Loucy (cell line): ENCODE results near the gene SYTL1.

Source experiments
- H2AFZ ChIP-seq: fragments of 200-600 bp; sonication (generic); 2 replicates; pipeline ENCODE4 v1.6.0; 2016; ENCODE audit warnings: antibody characterized with exemption, mild to moderate bottlenecking, low read length, moderate library complexity
- H3F3A ChIP-seq: fragments of 200-600 bp; 2 replicates; pipeline ENCODE4 v1.6.0; 2016; ENCODE audit warnings: antibody characterized with exemption, low read depth, mild to moderate bottlenecking
- H3K27me3 ChIP-seq: fragments of 200-600 bp; sonication (generic); 2 replicates; pipeline ENCODE4 v1.6.1; 2014; ENCODE audit warnings: low read length, mild to moderate bottlenecking; ENCODE audit not compliant: insufficient read depth, poor library complexity, severe bottlenecking
- H3K36me3 ChIP-seq: fragments of 200-600 bp; sonication (generic); 2 replicates; pipeline ENCODE4 v1.6.1; 2016; ENCODE audit warnings: low read length; ENCODE audit not compliant: insufficient read depth
- H3K4me1 ChIP-seq: fragments of 200-600 bp; sonication (generic); 2 replicates; pipeline ENCODE4 v1.5.1; 2014; ENCODE audit warnings: low read length, mild to moderate bottlenecking; ENCODE audit not compliant: insufficient read depth, poor library complexity, severe bottlenecking
- H3K4me2 ChIP-seq: fragments of 200-600 bp; sonication (generic); 2 replicates; pipeline ENCODE4 v1.6.0; 2014; ENCODE audit warnings: antibody characterized with exemption, low read length, low read depth, mild to moderate bottlenecking; ENCODE audit not compliant: poor library complexity, severe bottlenecking
- H3K4me3 ChIP-seq: fragments of 200-600 bp; sonication (generic); 2 replicates; pipeline ENCODE4 v1.5.1; 2014; ENCODE audit warnings: low read length, mild to moderate bottlenecking, mixed read lengths; ENCODE audit not compliant: poor library complexity, severe bottlenecking
- H3K79me2 ChIP-seq: fragments of 200-600 bp; sonication (generic); 2 replicates; pipeline ENCODE4 v1.6.1; 2014; ENCODE audit warnings: low read length; ENCODE audit not compliant: insufficient read depth
- H3K9ac ChIP-seq: fragments of 200-600 bp; sonication (generic); 2 replicates; pipeline ENCODE4 v1.6.0; 2014; ENCODE audit warnings: mild to moderate bottlenecking, low read depth, low read length, moderate library complexity; ENCODE audit not compliant: poor library complexity, severe bottlenecking
- H3K9me2 ChIP-seq: fragments of 200-600 bp; sonication (generic); replicated peaks from 2 replicates; pipeline ENCODE4 v1.6.1; 2016; ENCODE audit warnings: low read depth, low read length, mixed read lengths
- H3K9me3 ChIP-seq: fragments of 200-600 bp; sonication (generic); 2 replicates; pipeline ENCODE4 v1.6.1; 2014; ENCODE audit warnings: mild to moderate bottlenecking, antibody characterized with exemption, low read length, low read depth; ENCODE audit not compliant: insufficient read depth
- H4K20me1 ChIP-seq: fragments of 200-600 bp; sonication (generic); 2 replicates; pipeline ENCODE4 v1.6.0; 2014; ENCODE audit warnings: antibody characterized with exemption, low read length, mild to moderate bottlenecking; ENCODE audit not compliant: insufficient read depth, poor library complexity, severe bottlenecking
- EZH2phosphoT487 ChIP-seq: fragments of 200-600 bp; IDR thresholded peaks from 2 replicates; pipeline ENCODE4 v1.6.1; 2018; ENCODE audit warnings: antibody characterized with exemption, mild to moderate bottlenecking, moderate library complexity, borderline replicate concordance
- TF ChIP-seq, protein P1 (sequence below): fragments of 200-600 bp; sonication (generic); conservative IDR thresholded peaks from 2 replicates; pipeline ENCODE4 v1.5.1; 2014; ENCODE audit warnings: mild to moderate bottlenecking, antibody characterized with exemption, low read length

Gene SYTL1

DNA sequence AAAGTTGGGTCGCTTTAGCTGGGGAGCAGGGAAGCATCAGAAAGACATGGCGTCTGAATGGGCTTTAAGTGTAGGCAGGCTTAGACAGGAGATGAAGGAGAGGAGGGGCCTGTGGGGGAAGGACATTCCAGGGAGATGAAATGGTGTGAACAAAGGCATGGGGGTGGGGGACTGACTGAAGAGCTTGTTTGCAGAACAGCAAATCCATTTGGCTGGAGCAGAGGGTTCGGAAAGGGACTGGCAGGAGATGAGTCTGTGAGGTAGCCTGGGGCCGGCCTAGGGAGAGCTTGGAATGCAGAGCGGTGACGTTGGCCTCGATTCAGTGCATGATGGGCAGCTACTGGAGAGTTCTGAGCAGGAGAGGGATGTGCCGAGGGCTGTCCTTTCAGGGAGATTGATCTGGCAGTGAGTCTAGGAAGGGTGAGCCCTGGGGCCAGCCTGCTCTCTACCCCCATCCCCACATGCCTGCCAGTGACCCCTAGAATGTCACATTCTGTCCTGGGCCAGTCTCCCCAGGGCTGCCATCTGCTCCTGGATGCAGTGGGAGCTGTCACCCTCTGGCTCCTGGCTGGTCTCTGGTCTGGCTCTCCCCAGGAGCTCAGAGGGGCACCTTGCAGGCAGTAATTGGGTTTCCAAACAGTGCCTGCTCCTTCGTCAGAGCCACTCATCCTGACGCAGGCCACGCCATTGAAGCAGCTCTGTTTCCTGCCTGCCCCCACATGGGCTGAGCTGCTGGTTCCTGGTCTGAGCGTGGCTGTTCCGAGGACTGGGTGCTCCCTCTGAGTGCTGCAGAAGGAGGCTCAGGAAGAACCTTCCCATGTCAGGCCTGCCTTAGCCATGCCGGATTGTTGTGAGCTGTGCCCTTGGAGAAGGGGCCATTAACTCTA, 42.2 kb upstream of the SYTL1 start:
- Histone ChIP-seq H3K9me3 (no peaks in the 10 kb centered on the region), H3K4me2 (no peak overlapping the region), H3K27me3 (no peaks in the 10 kb centered on the region), H3K4me3 (no peak overlapping the region), H3K36me3 (peaks cover 58% of the 10 kb centered on the region; the same call in 1 of the 2 replicates), H3K4me1 (no peaks in the 10 kb centered on the region), H3F3A (no peaks in the 10 kb centered on the region), H3K79me2 (no peaks in the 10 kb centered on the region), H2AFZ (no peak overlapping the region), H3K9me2 (no peaks in the 10 kb centered on the region), H4K20me1 (no peaks in the 10 kb centered on the region), H3K9ac (no peak overlapping the region)
- TF ChIP-seq, protein P1, sequence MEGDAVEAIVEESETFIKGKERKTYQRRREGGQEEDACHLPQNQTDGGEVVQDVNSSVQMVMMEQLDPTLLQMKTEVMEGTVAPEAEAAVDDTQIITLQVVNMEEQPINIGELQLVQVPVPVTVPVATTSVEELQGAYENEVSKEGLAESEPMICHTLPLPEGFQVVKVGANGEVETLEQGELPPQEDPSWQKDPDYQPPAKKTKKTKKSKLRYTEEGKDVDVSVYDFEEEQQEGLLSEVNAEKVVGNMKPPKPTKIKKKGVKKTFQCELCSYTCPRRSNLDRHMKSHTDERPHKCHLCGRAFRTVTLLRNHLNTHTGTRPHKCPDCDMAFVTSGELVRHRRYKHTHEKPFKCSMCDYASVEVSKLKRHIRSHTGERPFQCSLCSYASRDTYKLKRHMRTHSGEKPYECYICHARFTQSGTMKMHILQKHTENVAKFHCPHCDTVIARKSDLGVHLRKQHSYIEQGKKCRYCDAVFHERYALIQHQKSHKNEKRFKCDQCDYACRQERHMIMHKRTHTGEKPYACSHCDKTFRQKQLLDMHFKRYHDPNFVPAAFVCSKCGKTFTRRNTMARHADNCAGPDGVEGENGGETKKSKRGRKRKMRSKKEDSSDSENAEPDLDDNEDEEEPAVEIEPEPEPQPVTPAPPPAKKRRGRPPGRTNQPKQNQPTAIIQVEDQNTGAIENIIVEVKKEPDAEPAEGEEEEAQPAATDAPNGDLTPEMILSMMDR = no peak

DNA sequence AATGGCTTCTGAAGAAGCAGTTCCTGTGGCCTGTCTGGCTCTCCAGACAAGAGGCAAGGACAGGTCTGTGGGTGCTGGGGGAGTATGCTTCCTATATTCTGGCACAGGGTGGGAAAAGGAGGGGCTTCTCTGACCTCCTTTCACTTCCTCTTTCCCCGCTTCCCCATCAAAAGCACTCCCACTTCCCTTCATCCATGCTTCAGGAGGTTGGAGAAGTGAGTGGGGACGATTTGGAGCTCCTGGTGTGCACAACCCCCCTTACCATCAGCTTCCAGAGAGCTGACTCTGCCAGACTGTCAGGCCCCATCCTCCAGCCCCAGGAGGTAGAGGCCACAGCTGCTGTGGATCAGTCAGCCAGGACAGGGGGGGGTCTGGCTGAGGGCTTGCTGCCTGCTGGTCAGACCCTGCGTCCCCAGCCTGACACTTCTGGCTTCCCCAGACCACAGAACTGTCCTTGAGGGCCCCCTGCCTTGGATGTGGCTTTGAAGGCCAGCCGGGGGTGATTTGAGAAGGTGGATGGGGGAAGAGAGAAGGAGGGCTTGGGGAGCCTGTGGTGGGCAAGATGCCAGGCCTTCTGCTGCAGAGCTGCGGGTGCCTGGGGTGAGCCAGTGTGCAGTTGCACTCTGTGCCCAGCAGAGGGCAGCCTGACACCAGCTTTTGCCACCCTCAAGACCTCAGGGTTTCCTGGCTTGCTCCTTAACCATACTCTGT, 41.3 kb upstream of the SYTL1 start:
- Histone ChIP-seq H3K9me3 (no peaks in the 10 kb centered on the region), H2AFZ (no peak overlapping the region), H4K20me1 (no peaks in the 10 kb centered on the region), H3K36me3 (peaks cover 58% of the 10 kb centered on the region; the same call in 1 of the 2 replicates), H3K4me2 (no peak overlapping the region), H3F3A (no peaks in the 10 kb centered on the region), H3K9ac (no peak overlapping the region), H3K79me2 (no peaks in the 10 kb centered on the region), H3K4me3 (no peak overlapping the region), H3K4me1 (no peaks in the 10 kb centered on the region), H3K27me3 (no peaks in the 10 kb centered on the region), H3K9me2 (no peaks in the 10 kb centered on the region)
- TF ChIP-seq, protein P1 = peak; percentile 84
- TF ChIP-seq EZH2phosphoT487 = no peak

DNA sequence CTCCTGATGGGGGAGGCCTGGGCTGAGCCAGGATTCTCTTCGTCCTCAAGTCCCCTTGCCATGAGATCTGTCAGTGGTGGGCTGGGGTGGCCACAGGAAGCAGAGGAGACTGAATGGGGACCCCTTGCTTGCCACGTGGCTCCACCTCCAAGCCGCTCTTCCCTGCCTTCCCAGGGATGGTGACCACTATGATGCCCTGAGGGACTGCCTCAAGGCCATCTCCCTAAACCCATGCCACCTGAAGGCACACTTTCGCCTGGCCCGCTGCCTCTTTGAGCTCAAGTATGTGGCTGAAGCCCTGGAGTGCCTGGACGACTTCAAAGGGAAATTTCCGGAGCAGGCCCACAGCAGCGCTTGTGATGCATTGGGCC, 40.8 kb upstream of the SYTL1 start:
- H3K9me2 ChIP-seq = no peaks in the 10 kb centered on the region
- no peak for TF ChIP-seq EZH2phosphoT487
- TF ChIP-seq, protein P1 = no peak
- no peaks in the 10 kb centered on the region for H3K9me3 ChIP-seq
- H3K9ac ChIP-seq = no peak overlapping the region
- no peaks in the 10 kb centered on the region for H3F3A ChIP-seq
- H3K4me2 ChIP-seq = no peak overlapping the region
- H3K4me1 ChIP-seq = no peaks in the 10 kb centered on the region
- H3K36me3 ChIP-seq = peaks cover 53% of the 10 kb centered on the region; the same call in 1 of the 2 replicates
- H3K79me2 ChIP-seq = no peaks in the 10 kb centered on the region
- H2AFZ ChIP-seq = no peak overlapping the region
- H3K27me3 ChIP-seq = no peaks in the 10 kb centered on the region
- H3K4me3 ChIP-seq = no peak overlapping the region
- H4K20me1 ChIP-seq = no peaks in the 10 kb centered on the region
